SK-N-SH (cell line): ENCODE results near the gene DMD. TPM values are rescaled to one million over a fixed set of nuclear protein-coding genes. Genes with fewer than 3 reads are reported as not detected.

Experiments
- CTCF ChIA-PET: fragments of 300-600, 350-600 bp; formaldehyde crosslinking; extraction: SDS; loops from one replicate; lab custom pipeline; 2021; lab: Yijun Ruan, JAX
- POLR2A ChIA-PET: fragments of 350-600 bp; sonication (Branson Sonifier 250); formaldehyde crosslinking; extraction: SDS; loops from one replicate; lab custom pipeline; 2020; ENCODE audit warnings: antibody characterized with exemption, inconsistent platforms; lab: Yijun Ruan, JAX
- DNase-seq: peaks from one replicate; pipeline ENCODE4 v3.0.0; 2012
- H2AFZ ChIP-seq: fragments of 200-600 bp; sonication (generic); 2 replicates; pipeline ENCODE4 v1.8.1; 2016; ENCODE audit warnings: antibody characterized with exemption, mild to moderate bottlenecking, low read depth
- H3F3A ChIP-seq: fragments of 200-600 bp; sonication (generic); replicated peaks from 2 replicates; pipeline ENCODE3; 2016; ENCODE audit warnings: antibody characterized with exemption, mild to moderate bottlenecking; ENCODE audit not compliant: insufficient read depth
- H3K27ac ChIP-seq, 2 experiments: fragments of 200-500 bp in 1 of 2; fragments of 200-600 bp in 1 of 2; sonication (Bioruptor generic) in 1 of 2; sonication (generic), shearing (Covaris generic) in 1 of 2; 2 replicates each; pipeline versions ENCODE4 v1.5.1 to v1.6.1; 2014 to 2016; ENCODE audit warnings: low read depth in 2 of 2, inconsistent platforms in 1 of 2, low read length in 1 of 2, mild to moderate bottlenecking in 1 of 2, mixed read lengths in 1 of 2
- H3K27me3 ChIP-seq: fragments of 200-600 bp; sonication (generic), shearing (Covaris generic); 2 replicates; pipeline ENCODE4 v1.6.1; 2016; ENCODE audit warnings: mixed run types; ENCODE audit not compliant: insufficient read depth
- H3K36me3 ChIP-seq, 2 experiments: fragments of 200-500 bp in 1 of 2; fragments of 200-600 bp in 1 of 2; sonication (Bioruptor generic) in 1 of 2; sonication (generic) in 1 of 2; replicated peaks in 1 of 2; 2 replicates each; pipeline versions ENCODE3 to v1.5.1; 2014 to 2016; ENCODE audit warnings: low read length in 1 of 2, mild to moderate bottlenecking in 1 of 2; ENCODE audit not compliant: insufficient read depth in 2 of 2, control insufficient read depth in 1 of 2
- H3K4me1 ChIP-seq, 2 experiments: fragments of 200-500 bp in 1 of 2; fragments of 200-600 bp in 1 of 2; sonication (Bioruptor generic) in 1 of 2; sonication (generic), shearing (Covaris generic) in 1 of 2; 2 replicates each; pipeline versions ENCODE4 v1.5.1 to v1.6.1; 2014 to 2016; ENCODE audit warnings: low read depth in 1 of 2, low read length in 1 of 2, mixed run types in 1 of 2; ENCODE audit not compliant: insufficient read depth in 2 of 2, control insufficient read depth in 1 of 2
- H3K4me2 ChIP-seq: fragments of 200-600 bp; sonication (generic), shearing (Covaris generic); 2 replicates; pipeline ENCODE4 v1.6.1; 2017; ENCODE audit warnings: mixed run types
- H3K4me3 ChIP-seq, 2 experiments: fragments of 200-500 bp in 1 of 2; fragments of 200-600 bp in 1 of 2; sonication (Bioruptor generic) in 1 of 2; sonication (generic), shearing (Covaris generic) in 1 of 2; 2 replicates each; pipeline versions ENCODE4 v1.5.1 to v1.8.1; 2014 to 2016; ENCODE audit warnings: low read depth in 2 of 2, inconsistent platforms in 1 of 2, low read length in 1 of 2, mild to moderate bottlenecking in 1 of 2, mixed read lengths in 1 of 2, moderate library complexity in 1 of 2
- H3K79me2 ChIP-seq: fragments of 200-600 bp; sonication (generic); 2 replicates; pipeline ENCODE4 v1.8.1; 2017; ENCODE audit warnings: mild to moderate bottlenecking; ENCODE audit not compliant: insufficient read depth
- H3K9ac ChIP-seq: fragments of 200-600 bp; sonication (generic); 2 replicates; pipeline ENCODE4 v1.6.1; 2017; ENCODE audit warnings: mixed run types
- H3K9me2 ChIP-seq: fragments of 200-600 bp; sonication (generic); 2 replicates; pipeline ENCODE4 v1.6.1; 2017; ENCODE audit warnings: mixed run types
- H3K9me3 ChIP-seq: fragments of 200-600 bp; sonication (generic); 2 replicates; pipeline ENCODE4 v1.6.1; 2017; ENCODE audit warnings: mixed run types, mild to moderate bottlenecking, moderate library complexity
- H4K20me1 ChIP-seq: fragments of 200-600 bp; sonication (generic); 2 replicates; pipeline ENCODE4 v1.6.1; 2017; ENCODE audit warnings: mild to moderate bottlenecking, mixed run types; ENCODE audit not compliant: insufficient read depth
- CHD2 ChIP-seq: fragments of 150-350 bp; IDR thresholded peaks from 2 replicates; pipeline ENCODE4 v1.6.1; 2018; ENCODE audit warnings: low read length; ENCODE audit not compliant: partially characterized antibody
- CTCF ChIP-seq: fragments of 200-600 bp; sonication (generic); IDR thresholded peaks from 2 replicates; pipeline ENCODE4 v1.6.1; 2017; ENCODE audit warnings: antibody characterized with exemption, mild to moderate bottlenecking, moderate library complexity
- EP300 ChIP-seq, 2 experiments: IDR thresholded peaks; 2 replicates each; pipeline versions ENCODE4 v1.4.0 to v1.6.1; 2012; ENCODE audit warnings: borderline replicate concordance in 1 of 2, low read depth in 1 of 2, low read length in 1 of 2
- EZH2phosphoT487 ChIP-seq: fragments of 200-600 bp; sonication (generic); IDR thresholded peaks from 2 replicates; pipeline ENCODE4 v1.6.1; 2017; ENCODE audit warnings: low read depth, mixed run types, mild to moderate bottlenecking, antibody characterized with exemption, moderate library complexity, borderline replicate concordance
- FOXJ3 ChIP-seq: sonication (generic); formaldehyde crosslinking; IDR thresholded peaks from 2 replicates; pipeline ENCODE4 v1.5.1; 2020; ENCODE audit warnings: mild to moderate bottlenecking, missing genetic modification reagents
- FOXM1 ChIP-seq: IDR thresholded peaks from 2 replicates; pipeline ENCODE4 v1.4.0; 2012; ENCODE audit warnings: low read depth, mild to moderate bottlenecking
- GABPA ChIP-seq: IDR thresholded peaks from 2 replicates; pipeline ENCODE4 v1.4.0; 2012; ENCODE audit warnings: low read depth, mild to moderate bottlenecking
- IRF3 ChIP-seq: fragments of 150-350 bp; IDR thresholded peaks from 2 replicates; pipeline ENCODE4 v1.6.1; 2016; ENCODE audit warnings: mild to moderate bottlenecking, low read depth, low read length
- MEF2A ChIP-seq: IDR thresholded peaks from 2 replicates; pipeline ENCODE4 v1.4.0; 2012; ENCODE audit warnings: low read depth, borderline replicate concordance
- MXI1 ChIP-seq: IDR thresholded peaks from 2 replicates; pipeline ENCODE4 v1.6.1; 2012; ENCODE audit warnings: mild to moderate bottlenecking, low read depth, low read length, improper control_type of control experiment
- NRF1 ChIP-seq: IDR thresholded peaks from 2 replicates; pipeline ENCODE4 v1.6.1; 2012; ENCODE audit warnings: low read depth, mild to moderate bottlenecking, low read length
- PBX3 ChIP-seq: IDR thresholded peaks from 2 replicates; pipeline ENCODE4; 2012
- POLR2AphosphoS5 ChIP-seq: IDR thresholded peaks from 2 replicates; pipeline ENCODE4 v1.6.1; 2012; ENCODE audit warnings: low read depth, low read length
- RAD21 ChIP-seq: IDR thresholded peaks from 2 replicates; pipeline ENCODE4 v1.6.1; 2012; ENCODE audit warnings: mild to moderate bottlenecking, low read length
- RCOR1 ChIP-seq: fragments of 150-350 bp; IDR thresholded peaks from 2 replicates; pipeline ENCODE4 v1.6.1; 2017; ENCODE audit warnings: antibody characterized with exemption, low read length
- REST ChIP-seq: IDR thresholded peaks from 2 replicates; pipeline ENCODE4 v1.6.1; 2012; ENCODE audit warnings: mild to moderate bottlenecking, low read depth, low read length, moderate library complexity
- RFX5 ChIP-seq: IDR thresholded peaks from 2 replicates; pipeline ENCODE4 v1.6.1; 2012; ENCODE audit warnings: mild to moderate bottlenecking, improper control_type of control experiment, low read length
- SMC3 ChIP-seq: IDR thresholded peaks from 2 replicates; pipeline ENCODE4 v1.6.1; 2012; ENCODE audit warnings: low read depth, low read length, improper control_type of control experiment
- TCF12 ChIP-seq: IDR thresholded peaks from 2 replicates; pipeline ENCODE4 v1.4.0; 2012
- YY1 ChIP-seq: IDR thresholded peaks from 2 replicates; pipeline ENCODE4 v1.4.0; 2012; ENCODE audit warnings: low read depth, mild to moderate bottlenecking
- WGBS: methylation state at CpG from one replicate; pipeline ENCODE4 v1.1.6; 2017; ENCODE audit warnings: low lambda C conversion rate; 5-methylcytosine and 5-hydroxymethylcytosine counted together
- polyA plus RNA-seq, 3 experiments: library from polyadenylated mRNA; depleted of rRNA; stranded (reverse); fragments of >200 nt; gene quantifications; 2 replicates each; pipeline ENCODE4 v1.2.3, GENCODE V29; 2012

The DMD gene
- polyA plus RNA-seq, 1 of the 3 experiments (the other 2 are of a cell fraction) = 3.9 TPM

GRCh38 chrX:31219174-31219573, 1992.2 kb downstream of the DMD start:
- Histone ChIP-seq H3K27me3 (no peaks in the 10 kb centered on the region), H3K4me1 (no peaks in the 10 kb centered on the region; a peak in 1 of 4 replicates), H3K9ac (no peak overlapping the region), H3K9me3 (no peaks in the 10 kb centered on the region), H3K9me2 (no peaks in the 10 kb centered on the region)
- no peak for TF ChIP-seq TCF12
- no peak for TF ChIP-seq PBX3
- no peak for TF ChIP-seq RAD21
- no peak for TF ChIP-seq RCOR1
- no peak for TF ChIP-seq EZH2phosphoT487
- TF ChIP-seq CTCF = no peak
- TF ChIP-seq GABPA = no peak
- no peak for TF ChIP-seq CHD2
- no peak for TF ChIP-seq POLR2AphosphoS5
- no peak for TF ChIP-seq IRF3
- no peak for TF ChIP-seq SMC3
- no peak for TF ChIP-seq FOXJ3 (CRISPR knock-in tag)
- TF ChIP-seq RFX5 = no peak
- no peak for TF ChIP-seq YY1
- TF ChIP-seq, all 33 proteins: peak for 0
- DNase-seq = no peak
- Histone ChIP-seq H4K20me1 (no peaks in the 10 kb centered on the region), H3K27ac (no peak overlapping the region), H2AFZ (no peak overlapping the region), H3K4me2 (no peak overlapping the region), H3K36me3 (no peaks in the 10 kb centered on the region), H3K79me2 (no peaks in the 10 kb centered on the region), H3K4me3 (no peak overlapping the region), H3F3A (peaks cover 6% of the 10 kb centered on the region)
- ChIA-PET POLR2A (no interaction called here), CTCF (no interaction called here)
- 39% methylated on average over 6 of the region's 6 CpGs for WGBS

GRCh38 chrX:31217084-31217483, 1994.3 kb downstream of the DMD start:
- H3K79me2 ChIP-seq = no peaks in the 10 kb centered on the region
- H3K4me3 ChIP-seq = no peak overlapping the region
- no peaks in the 10 kb centered on the region for H4K20me1 ChIP-seq
- H3K9me3 ChIP-seq = no peaks in the 10 kb centered on the region
- no peak overlapping the region for H2AFZ ChIP-seq
- WGBS = 22% methylated on average over 2 of the region's 2 CpGs
- H3K27me3 ChIP-seq = no peaks in the 10 kb centered on the region
- POLR2A ChIA-PET = no interaction called here
- H3F3A ChIP-seq = peaks cover 6% of the 10 kb centered on the region
- H3K4me1 ChIP-seq = no peaks in the 10 kb centered on the region; a peak in 1 of 4 replicates
- no peak for DNase-seq
- no peaks in the 10 kb centered on the region for H3K9me2 ChIP-seq
- H3K4me2 ChIP-seq = no peak overlapping the region
- no peak overlapping the region for H3K27ac ChIP-seq
- CTCF ChIA-PET = interaction anchor here (1.3 to 1.8 kb wide), 2 partner anchors 15 to 441 kb away, joined by 5 read pairs; no protein-coding TSS in a partner anchor
- H3K36me3 ChIP-seq = no peaks in the 10 kb centered on the region
- H3K9ac ChIP-seq = no peak overlapping the region
- TF ChIP-seq SMC3 (no peak), FOXM1 (no peak), EP300 (IDR thresholded peaks at IDR 0.05; ENCODE audit: borderline replicate concordance in 1 of 2, low read depth in 1 of 2, low read length in 1 of 2) (no peak), REST (no peak), MEF2A (no peak), POLR2AphosphoS5 (no peak), MXI1 (no peak), NRF1 (no peak)
